NCI-H526 (cell line): ENCODE measurements around the gene TUBB3.
"Not testable (repeated sequence)": the region's sequence is repeated elsewhere in the genome, so short reads cannot be mapped to it uniquely, and the experiment has no call there.

Experiments
- DNase-seq, 2 experiments: peaks; one replicate each; lab custom pipeline; 2025; lab: John Stamatoyannopoulos, UW

Gene TUBB3

DNA sequence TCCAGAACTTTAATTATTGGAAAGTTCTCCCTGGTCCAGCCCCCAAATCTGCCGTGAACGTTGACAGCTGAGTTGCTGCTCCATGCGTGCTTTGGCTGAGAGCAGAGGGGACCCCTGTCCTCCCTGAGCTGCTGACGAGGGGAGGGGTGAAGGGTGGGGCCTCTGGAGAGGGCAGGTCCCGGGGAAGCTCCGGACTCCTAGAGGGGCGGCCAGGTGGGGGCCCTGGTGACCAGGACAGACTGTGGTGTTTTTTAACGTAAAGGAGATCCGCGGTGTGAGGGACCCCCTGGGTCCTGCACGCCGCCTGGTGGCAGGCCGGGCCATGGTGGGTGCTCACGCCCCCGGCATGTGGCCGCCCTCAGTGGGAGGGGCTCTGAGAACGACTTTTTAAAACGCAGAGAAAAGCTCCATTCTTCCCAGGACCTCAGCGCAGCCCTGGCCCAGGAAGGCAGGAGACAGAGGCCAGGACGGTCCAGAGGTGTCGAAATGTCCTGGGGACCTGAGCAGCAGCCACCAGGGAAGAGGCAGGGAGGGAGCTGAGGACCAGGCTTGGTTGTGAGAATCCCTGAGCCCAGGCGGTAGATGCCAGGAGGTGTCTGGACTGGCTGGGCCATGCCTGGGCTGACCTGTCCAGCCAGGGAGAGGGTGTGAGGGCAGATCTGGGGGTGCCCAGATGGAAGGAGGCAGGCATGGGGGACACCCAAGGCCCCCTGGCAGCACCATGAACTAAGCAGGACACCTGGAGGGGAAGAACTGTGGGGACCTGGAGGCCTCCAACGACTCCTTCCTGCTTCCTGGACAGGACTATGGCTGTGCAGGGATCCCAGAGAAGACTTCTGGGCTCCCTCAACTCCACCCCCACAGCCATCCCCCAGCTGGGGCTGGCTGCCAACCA, 4.4 kb upstream of the TUBB3 start, which contains the start of gene MC1R:
Gene MC1R (plus strand): TSS at position 410 of the 895 bp plus-strand sequence. CDS start 397 bp downstream, at position 807.
- DNase-seq, result peak; percentile 27 to 60

DNA sequence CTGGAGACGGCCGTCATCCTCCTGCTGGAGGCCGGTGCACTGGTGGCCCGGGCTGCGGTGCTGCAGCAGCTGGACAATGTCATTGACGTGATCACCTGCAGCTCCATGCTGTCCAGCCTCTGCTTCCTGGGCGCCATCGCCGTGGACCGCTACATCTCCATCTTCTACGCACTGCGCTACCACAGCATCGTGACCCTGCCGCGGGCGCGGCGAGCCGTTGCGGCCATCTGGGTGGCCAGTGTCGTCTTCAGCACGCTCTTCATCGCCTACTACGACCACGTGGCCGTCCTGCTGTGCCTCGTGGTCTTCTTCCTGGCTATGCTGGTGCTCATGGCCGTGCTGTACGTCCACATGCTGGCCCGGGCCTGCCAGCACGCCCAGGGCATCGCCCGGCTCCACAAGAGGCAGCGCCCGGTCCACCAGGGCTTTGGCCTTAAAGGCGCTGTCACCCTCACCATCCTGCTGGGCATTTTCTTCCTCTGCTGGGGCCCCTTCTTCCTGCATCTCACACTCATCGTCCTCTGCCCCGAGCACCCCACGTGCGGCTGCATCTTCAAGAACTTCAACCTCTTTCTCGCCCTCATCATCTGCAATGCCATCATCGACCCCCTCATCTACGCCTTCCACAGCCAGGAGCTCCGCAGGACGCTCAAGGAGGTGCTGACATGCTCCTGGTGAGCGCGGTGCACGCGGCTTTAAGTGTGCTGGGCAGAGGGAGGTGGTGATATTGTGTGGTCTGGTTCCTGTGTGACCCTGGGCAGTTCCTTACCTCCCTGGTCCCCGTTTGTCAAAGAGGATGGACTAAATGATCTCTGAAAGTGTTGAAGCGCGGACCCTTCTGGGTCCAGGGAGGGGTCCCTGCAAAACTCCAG, 3.4 kb upstream of the TUBB3 start:
- DNase-seq, result no peak

DNA sequence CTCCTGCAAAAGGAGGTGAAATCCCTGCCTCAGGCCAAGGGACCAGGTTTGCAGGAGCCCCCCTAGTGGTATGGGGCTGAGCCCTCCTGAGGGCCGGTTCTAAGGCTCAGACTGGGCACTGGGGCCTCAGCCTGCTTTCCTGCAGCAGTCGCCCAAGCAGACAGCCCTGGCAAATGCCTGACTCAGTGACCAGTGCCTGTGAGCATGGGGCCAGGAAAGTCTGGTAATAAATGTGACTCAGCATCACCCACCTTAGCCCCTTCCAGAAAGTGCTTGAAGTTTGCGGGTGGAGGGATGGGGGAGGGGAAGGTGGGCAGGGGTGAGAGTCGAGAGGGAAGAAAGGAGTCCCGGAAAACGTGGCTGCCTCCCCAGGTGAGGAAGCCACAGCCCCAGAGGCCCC, 2.4 kb upstream of the TUBB3 start:
- no peak for DNase-seq

DNA sequence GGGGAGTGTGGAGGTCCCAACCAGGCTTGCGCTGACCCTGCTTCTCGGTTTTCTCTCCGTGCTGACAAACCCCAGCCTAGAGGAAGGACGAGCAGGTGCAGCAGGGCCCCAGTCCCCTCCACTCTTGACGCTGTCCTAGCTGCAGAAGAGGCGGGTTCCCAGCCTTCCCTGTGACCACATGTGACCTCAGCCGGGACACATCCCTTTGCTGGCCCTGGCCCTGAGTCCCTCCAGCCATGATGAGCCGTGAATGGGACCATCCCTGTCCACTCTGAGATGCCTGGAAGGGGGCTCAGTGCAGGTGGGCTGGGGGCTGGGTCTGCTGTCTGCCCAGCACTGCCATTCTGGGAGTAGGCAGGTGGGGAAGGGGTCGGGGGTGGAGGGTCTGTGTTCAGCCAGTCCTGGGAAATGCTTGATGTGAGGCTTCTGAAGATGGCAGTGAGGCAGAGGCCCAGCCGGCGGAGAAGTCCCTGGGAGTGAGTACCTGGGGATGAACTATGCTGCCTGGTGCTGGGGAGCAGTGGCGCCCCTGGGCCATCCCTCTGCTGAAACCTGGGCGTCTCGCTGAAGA, 1.9 kb upstream of the TUBB3 start:
- DNase-seq, result peak in 1 of 2 experiments; percentile 15

DNA sequence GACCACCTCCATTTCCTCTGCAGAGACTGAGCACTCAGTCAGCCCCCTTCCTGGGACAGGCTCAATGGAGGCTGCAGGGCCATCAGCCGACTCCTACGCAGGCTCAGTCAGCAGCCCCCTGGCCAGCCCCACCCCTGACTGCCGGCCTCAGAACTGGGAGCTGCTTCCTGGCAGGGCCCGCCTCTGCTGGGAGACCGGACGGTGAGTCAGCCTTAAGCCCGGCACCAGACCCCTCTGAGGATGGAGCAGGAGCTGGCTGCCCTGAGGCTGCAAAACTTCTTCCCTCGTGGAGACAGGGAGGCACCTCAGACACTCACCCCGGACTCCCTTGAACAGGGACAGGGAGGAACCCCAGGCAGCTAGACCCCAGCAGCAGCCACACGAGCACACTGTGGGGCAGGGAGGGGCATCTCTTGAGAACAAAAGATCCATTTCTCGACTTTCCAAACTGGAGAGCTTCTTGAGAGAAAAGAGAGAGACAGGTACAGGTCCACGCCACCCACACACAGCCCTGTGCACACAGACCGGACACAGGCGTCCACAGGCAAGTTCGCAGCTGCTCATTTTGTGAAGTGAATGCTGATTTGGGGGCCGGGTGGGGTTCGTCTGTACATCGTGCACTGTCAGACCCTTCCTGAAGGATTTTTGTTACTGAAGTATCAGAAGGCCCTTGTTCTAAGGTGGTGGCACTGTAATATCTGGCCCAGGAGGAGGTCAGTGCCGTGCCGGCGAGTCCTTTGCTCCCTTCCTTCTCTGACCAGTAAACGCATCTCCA, 1.3 kb upstream of the TUBB3 start:
- DNase-seq, result peak in 1 of 2 experiments; percentile 35

DNA sequence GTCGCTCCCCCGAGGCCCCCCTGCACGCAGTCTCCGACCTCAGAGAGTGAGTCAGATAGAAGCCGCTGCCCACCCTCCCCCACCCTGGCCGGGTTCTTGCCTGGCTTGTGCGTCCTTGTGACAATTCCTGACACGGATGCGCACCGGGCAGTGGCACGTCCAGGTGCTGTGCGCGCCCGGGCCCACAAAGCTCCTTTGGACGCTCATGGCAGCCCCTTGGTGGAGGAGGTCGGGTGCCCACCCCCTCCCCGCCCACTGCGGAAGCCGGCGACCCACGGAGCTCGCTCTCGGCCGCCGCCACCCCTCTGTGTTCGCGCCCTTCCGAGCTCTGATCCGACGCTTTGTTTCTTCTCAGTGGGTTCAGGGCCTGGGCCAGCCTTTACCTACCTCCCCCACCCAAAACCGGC, 662 bp upstream of the TUBB3 start:
- peak in 1 of 2 experiments; percentile 64 for DNase-seq

DNA sequence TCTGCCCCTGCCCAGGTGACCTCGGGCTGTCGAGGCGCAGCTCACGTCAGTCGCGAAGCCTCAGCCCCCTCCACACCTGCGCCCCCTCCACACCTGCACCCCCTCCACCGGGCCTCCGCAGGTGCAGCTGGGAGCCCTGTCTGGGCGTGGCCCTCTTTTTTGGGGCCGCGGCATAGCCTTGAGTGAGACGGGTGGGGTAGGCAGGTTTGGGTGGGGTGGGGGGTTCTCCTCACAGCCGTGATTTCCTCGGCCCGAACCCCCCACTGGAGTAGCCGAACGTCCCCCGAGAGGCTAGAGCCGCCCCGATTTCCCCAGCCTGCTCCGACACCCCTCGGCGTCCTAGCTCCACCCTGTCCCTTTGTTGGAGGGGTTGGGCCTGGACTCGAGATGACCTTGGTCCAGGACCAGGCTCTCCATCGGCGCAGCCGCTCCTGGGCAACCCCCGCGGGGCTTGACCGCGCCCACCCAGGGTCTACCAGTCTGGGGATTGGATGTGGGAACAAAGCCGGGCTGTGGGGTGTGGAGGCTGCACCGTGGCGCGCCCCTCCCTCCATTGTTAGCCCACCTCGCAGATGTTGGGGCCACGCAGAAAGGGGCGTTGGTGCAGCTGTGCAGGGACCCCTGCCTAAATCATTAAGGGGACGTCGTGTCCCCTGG, 626 bp downstream of the TUBB3 start:
- DNase-seq, result peak in 1 of 2 experiments; percentile 51

DNA sequence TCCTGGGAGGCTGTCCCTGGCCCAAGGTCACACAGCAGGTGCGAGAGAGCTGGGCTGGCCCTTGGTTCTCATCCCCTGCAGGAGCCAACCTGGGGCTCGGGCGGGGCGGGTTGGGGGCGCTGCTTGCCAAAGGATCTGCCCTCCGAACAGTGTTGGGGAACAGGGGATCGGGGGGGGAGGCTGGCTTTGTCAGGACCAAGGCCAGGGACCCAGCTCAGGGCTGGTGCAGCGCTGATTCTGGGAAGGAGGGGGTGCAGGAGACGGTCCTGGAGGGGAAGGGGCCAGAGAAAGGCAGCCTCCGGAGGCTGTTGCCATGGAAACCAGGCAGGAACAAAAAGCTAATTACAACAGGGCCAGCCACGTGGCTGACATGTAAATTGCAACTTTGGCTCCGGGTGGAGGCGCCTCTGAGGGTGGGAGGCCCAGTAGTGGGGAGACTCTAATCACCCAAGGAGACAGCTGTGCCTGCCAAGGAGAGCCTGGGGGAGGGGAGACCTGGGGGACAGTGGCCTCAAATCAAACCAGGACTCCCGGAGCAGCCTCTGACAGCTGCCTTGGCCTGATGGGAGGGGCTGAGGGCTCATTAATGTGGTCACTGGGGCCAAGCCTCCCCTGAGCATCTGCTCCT, 1.3 kb downstream of the TUBB3 start:
- DNase-seq, result peak in 1 of 2 experiments; percentile 61

DNA sequence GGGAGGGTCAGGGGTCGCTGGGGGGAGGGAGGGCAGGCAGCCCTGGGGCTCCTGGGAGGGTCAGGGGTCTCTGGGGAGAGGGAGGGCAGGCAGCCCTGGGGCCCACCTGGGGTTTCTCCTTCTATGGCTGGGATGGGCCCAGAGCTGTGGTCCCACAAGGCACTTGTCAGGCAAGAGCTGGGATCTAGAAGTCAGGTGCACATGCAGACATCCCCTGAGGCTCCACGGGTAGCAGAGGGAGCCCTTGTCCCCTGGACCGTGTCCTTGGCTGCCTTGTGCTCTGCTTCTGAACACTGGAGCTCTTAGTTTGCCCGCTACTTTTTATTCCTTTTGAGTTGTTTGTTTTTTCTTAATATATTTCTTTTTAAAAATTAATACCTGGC, 1.8 kb downstream of the TUBB3 start:
- peak; percentile 46 to 67 for DNase-seq

DNA sequence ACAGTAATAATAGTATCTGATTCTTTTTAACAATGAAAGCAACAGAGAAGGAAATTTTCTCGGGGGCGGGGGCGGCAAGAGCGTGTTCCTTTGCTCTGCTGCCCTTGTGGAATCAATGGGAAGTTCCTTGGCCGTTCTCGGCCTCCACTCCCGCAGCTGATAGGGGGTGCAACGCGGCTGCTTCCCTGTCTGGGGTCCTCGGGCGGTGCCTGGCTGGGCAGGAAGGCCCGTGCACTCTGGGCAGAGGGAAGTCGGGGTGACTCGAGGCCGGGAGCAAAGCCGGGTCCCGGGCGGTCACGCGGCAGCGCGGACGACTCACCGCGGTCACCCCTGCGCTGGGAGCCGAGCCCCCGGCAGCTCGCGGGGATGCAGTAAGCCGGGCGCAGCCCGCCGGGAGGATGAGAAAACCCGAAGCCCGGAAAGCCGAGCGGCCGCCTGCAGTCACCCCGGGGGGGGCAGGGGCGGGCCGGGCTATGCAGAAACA, 2.5 kb downstream of the TUBB3 start:
- DNase-seq, result peak in 1 of 2 experiments; percentile 44

DNA sequence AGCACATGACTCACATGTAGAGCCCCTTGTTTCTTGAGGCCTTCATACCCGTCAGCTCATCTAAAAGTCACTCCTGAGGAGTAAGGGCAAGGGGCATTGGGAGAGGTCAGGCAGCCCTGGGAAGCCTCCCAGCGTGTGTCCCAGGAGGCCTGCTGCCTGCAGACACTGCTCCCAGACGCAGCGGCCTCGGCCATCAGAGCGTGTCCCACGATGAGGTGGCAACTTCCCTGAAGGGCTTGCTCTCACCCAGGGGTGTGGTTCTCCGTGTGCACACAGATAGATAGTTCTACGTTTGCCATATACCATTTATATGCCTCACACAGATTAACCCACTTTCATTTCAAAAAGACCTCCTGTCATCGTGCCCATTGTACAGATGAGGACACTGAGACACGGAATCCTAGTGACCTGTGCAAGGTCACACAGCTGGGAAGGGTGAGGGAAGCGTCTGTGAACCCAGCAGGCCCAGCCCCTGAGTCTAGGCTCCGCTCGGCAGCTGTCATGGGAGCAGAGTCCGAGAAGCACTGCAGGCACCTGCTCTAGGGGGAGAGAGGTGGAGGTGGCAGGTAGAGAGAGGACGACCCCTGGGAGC, 8.3 kb downstream of the TUBB3 start:
- DNase-seq, result no peak

DNA sequence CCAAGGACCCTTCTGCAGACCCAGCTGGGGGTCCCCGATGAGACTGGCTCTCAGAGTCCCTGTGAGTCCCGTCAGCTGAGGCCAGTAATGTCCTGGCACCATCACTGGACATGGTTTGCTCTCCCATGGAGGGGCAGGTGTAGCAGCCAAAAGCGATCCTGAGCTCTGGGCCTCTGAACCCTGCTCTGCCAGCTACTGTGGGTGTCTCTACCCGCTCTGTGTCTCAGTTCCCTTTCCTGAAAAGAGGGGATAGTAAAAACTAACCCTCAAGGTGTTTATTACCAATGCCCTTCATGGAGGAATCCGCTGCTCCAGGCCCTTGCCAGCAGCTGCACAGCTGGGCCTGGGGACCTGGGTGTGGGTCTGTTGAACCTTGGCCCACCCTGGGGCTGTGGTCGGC, 8.8 kb downstream of the TUBB3 start:
- DNase-seq, result no peak

DNA sequence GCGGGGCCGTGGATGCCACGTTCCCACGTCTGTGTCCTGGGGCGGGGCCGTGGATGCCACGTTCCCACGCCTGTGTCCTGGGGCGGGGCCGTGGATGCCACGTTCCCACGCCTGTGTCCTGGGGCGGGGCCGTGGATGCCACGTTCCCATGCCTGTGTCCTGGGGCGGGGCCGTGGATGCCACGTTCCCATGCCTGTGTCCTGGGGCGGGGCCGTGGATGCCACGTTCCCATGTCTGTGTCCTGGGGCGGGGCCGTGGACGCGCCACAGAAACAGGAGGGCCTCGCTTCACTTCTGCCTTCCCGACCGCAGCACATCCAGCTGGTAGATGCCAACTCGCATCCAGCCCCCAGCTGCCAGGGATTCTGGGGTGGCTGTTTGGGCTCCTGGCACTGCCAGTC, 10.9 kb downstream of the TUBB3 start:
- DNase-seq, result not testable (repeated sequence)

DNA sequence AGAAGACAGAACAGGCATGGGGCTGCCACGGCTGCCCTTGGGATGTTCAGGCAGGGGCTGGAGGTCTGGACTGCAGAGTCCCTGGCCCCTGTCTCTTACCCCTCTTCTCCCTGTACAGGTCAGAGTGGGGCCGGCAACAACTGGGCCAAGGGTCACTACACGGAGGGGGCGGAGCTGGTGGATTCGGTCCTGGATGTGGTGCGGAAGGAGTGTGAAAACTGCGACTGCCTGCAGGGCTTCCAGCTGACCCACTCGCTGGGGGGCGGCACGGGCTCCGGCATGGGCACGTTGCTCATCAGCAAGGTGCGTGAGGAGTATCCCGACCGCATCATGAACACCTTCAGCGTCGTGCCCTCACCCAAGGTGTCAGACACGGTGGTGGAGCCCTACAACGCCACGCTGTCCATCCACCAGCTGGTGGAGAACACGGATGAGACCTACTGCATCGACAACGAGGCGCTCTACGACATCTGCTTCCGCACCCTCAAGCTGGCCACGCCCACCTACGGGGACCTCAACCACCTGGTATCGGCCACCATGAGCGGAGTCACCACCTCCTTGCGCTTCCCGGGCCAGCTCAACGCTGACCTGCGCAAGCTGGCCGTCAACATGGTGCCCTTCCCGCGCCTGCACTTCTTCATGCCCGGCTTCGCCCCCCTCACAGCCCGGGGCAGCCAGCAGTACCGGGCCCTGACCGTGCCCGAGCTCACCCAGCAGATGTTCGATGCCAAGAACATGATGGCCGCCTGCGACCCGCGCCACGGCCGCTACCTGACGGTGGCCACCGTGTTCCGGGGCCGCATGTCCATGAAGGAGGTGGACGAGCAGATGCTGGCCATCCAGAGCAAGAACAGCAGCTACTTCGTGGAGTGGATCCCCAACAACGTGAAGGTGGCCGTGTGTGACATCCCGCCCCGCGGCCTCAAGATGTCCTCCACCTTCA, 11.7 kb downstream of the TUBB3 start:
- DNase-seq, result no peak

DNA sequence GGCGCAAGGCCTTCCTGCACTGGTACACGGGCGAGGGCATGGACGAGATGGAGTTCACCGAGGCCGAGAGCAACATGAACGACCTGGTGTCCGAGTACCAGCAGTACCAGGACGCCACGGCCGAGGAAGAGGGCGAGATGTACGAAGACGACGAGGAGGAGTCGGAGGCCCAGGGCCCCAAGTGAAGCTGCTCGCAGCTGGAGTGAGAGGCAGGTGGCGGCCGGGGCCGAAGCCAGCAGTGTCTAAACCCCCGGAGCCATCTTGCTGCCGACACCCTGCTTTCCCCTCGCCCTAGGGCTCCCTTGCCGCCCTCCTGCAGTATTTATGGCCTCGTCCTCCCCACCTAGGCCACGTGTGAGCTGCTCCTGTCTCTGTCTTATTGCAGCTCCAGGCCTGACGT, 12.5 kb downstream of the TUBB3 start:
- DNase-seq, result not testable (repeated sequence)

DNA sequence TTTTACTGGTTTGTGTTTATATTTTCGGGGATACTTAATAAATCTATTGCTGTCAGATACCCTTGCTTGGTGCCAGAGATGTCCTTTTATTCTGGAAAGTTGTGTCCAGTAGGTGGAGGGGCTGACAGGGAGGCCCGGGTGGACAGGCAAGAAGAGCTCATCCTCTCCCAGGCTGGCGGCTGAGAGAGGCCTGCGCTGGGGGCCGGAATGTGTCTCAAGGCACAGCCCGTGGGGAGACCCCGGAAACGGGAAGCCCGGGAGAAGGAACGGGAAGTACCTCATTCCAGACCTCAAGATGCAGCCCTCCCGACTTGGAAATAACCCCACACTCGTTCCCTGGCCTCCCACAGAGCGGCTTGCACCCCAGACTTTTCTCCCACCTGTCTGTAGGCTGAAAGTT, 12.9 kb downstream of the TUBB3 start:
- no peak for DNase-seq

DNA sequence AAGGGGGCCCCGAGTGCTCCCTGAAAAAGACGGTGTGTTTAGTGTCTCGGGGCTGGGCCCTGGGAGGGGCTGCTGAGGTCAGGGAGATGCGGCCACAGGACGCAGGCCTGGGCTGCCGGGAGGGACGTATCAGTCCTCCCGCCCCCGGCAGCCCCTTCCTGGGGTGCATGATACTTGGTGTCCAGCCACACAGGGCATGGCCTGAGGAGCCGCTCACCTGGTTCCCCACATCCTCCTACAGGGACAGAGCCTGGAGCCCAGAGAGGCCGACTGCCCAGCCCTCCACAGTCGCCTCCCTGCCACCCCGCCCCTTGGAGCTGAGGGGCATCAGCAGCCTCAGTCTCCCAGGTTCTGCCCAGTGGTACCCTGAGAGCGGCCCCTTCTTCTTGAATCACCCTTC, 13.4 kb downstream of the TUBB3 start:
- no peak for DNase-seq

DNA sequence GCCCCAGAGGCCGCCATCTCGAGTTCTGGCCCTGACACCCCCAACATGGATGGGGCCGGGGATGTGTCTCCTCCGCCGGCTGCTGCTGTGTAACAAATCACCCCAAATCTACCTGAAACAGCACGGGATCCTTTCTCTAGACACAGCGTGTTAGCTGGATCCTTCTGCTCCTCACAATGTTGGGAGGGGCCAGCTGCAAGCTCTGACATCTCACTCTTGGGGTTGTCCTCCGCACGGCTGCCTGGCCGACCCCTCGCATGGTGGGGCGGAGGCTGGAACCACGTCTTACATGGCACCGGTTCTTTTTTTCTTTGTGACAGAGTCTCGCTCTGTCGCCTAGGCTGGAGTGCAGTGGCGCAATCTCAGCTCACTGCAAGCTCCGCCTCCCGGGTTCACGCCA, 13.8 kb downstream of the TUBB3 start:
- DNase-seq, result no peak
